Esophagus muscularis mucosa (tissue), 4 donors: ENCODE measurements around the gene SMARCC1.

ENCODE experiments used
- EP300 ChIP-seq: sonication (generic); formaldehyde crosslinking; IDR thresholded peaks from one replicate; pipeline ENCODE4 v1.6.1; 2017; ENCODE audit warnings: antibody characterized with exemption
- POLR2A ChIP-seq: fragments of 450-650 bp; IDR thresholded peaks from one replicate; pipeline ENCODE4 v1.6.1; 2017; ENCODE audit warnings: antibody characterized with exemption, moderate library complexity, mild to moderate bottlenecking, low read depth
- POLR2AphosphoS5 ChIP-seq, 2 donors: sonication (generic); formaldehyde crosslinking; IDR thresholded peaks; one replicate each; pipeline ENCODE4 v1.6.1; 2017; ENCODE audit warnings: antibody characterized with exemption in 2 of 2
- TF ChIP-seq, protein P1 (sequence below), 3 experiments: fragments of 200-600 bp in 2 of 3; fragments of 450-650 bp in 1 of 3; sonication (generic) in 2 of 3; IDR thresholded peaks; one replicate each; pipeline ENCODE4 v1.5.1; 2017 to 2019; ENCODE audit warnings: antibody characterized with exemption in 3 of 3, mild to moderate bottlenecking in 2 of 3, moderate library complexity in 1 of 3

DNA sequence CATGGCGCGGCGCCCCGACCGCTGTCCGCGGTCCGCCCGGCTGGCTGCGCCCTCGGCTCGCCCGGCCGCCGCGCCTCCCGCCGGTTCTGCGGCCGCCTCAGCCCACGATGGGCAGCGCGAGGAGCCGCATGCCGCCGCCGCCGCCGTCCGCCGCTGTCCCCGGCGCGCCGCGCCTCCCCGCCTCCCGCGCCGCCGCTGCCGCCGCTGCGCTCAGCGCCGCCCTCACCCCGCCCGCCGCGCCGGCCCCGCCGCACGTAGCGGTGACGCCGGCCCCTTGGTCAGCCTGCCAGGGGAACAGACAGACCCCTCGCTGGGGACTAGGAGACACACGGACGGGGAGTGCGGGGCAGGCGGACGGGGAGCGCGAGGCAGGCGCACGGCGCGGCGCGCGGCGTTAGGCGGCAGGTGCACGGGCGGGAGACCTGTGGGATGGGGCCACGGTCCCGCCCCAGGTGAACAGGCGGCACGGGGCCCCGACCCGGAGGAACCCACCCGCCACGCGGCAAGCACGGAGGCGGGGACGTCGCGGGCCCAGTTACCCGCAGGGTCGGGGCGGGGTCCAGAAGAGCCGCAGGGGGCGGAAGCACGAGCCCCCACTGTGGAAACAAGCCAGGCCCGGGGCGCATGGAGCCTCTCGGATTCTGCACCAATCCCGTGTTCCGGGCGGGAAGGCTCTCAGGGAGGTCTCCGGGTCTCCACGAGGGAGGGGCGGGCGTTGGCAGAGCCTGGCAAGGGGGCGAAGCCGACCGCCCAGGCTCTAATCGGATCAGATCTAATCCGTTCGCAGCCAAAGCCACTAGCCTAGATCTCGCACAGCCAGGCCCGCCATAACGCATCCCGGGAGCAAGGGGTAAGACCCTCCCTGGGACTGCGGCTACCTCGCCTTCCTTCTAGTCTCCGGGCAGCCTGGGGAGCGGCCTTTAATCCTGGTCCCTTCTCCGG, 202.7 kb downstream of the SMARCC1 start, which contains the start of gene CSPG5:
- TF ChIP-seq, protein P1, sequence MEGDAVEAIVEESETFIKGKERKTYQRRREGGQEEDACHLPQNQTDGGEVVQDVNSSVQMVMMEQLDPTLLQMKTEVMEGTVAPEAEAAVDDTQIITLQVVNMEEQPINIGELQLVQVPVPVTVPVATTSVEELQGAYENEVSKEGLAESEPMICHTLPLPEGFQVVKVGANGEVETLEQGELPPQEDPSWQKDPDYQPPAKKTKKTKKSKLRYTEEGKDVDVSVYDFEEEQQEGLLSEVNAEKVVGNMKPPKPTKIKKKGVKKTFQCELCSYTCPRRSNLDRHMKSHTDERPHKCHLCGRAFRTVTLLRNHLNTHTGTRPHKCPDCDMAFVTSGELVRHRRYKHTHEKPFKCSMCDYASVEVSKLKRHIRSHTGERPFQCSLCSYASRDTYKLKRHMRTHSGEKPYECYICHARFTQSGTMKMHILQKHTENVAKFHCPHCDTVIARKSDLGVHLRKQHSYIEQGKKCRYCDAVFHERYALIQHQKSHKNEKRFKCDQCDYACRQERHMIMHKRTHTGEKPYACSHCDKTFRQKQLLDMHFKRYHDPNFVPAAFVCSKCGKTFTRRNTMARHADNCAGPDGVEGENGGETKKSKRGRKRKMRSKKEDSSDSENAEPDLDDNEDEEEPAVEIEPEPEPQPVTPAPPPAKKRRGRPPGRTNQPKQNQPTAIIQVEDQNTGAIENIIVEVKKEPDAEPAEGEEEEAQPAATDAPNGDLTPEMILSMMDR (IDR thresholded peaks at IDR 0.05) = no peak
- TF ChIP-seq EP300 (no peak), POLR2A (no peak), POLR2AphosphoS5 (IDR thresholded peaks at IDR 0.05) (no peak)
